NCI-H1694 treated with DMSO at 0.1 percent for 48 hours (cell line): ENCODE data around the gene ATG14.
A peak's percentile ranks its signal among the peaks of the same experiment; 100 is the strongest.
"Not testable (repeated sequence)": the region's sequence is repeated elsewhere in the genome, so short reads cannot be mapped to it uniquely, and the experiment has no call there.

ENCODE experiments used
- DNase-seq: peaks from one replicate; lab custom pipeline; 2025; lab: John Stamatoyannopoulos, UW

ATG14 gene

DNA sequence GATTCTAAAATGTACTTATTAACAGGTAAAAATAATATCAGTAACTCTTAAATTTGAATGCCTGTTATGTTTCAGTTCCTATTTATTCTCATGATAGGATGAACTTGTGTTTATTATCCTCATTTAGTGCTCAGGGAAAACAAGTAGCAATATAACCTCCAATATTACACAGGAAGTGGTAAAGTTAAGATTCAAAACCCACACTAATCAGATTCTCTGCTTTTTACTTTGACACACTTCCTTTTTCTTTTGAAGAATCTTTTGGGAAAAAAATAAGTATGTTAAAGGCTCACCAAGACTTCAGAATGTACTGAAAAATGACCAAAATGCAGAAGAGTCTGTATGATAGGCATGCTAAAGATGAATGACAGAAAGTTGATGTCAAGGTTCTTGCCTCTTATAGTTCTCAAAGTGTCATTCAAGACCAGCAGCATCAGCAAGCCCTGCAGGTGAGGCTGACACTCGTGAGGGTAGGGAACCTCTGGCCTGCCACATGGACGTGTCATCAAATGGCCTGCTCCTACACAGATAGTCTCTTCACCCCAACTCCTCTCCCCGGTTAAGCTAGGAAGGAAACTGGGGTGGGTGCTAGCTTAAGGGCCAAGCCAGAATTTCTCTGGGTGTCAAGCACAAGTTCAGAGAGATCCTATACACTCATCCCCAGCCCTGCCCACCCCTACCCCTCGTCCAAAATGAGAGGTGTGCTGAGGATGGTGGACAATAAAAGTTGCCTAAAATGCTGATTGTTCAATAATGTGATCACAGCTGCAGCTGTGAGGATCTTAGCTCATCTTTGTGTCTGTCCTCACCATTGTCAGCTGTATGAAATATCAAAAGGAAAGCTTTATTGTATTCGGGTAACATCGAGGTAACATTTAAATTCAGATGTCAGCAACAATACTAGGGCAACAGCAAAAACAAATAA is 22.5 kb upstream of the ATG14 start:
- no peak for DNase-seq

DNA sequence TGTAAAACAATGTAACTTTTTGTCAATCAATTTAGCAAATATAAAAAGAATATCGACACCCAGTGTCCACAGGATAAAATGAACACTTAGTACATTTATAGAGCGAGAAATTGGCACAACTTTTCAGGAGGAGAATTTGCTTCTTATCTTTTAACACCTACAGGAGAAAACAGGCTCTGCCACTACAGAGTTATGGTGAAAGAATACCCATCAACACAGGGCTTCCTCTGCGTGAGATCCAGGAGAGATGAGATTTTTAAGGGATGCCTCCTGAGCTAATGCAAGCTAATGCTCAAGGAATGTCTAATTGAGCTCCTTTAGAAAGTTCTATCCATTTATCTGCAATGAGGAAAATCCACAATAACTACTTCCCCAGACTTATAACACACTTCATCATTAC is 21.0 kb upstream of the ATG14 start:
- DNase-seq = no peak

DNA sequence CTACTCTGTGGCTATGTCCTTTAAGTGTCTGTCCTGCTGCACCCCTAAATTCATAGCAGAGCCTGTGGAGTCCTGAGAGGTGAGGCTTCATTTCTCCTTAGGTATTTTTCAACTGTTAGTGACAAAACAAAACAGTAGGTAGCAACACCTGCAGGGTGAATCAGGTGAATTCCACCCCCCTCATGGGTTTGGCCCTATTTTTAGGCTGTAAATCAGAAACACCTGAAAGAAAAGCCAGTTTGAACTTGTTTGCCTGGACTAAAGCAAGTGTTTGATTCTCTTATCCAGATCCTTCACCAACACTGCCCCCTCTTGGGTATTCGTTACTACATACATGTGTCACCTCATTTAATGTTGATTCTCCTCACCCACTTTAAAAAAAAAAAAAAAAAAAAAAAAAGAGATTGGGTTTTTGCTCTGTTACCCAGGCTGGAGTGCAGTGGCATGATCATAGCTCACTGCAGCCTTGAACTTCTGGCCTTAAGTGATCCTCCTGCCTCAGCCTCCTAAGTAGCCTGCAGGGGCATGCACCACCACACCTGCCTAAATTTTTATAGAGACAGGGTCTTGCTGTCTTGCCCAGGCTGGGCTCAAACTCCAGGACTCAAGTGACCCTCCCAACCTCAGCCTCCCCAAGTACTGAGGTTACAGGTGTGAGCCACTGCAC is 18.5 kb upstream of the ATG14 start:
- DNase-seq = peak; percentile 58

DNA sequence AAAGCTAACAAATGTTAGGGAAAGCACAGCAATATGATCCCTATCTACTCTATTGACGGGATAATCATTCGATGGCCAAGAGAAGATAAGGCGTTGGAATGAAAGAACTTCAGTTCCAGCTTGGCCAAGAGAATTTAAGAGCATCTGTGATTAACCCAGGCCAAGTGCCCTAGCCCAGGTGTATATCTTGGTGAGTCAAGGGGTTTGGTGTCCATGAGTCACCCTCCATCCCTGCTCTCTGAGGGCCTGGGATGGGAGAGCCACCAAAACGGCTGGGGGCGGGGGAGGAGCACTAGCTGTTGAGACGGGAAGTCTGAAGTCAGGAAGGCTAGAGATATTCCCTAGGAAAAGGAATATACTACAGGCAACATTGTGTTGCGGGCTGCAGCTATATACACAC is 15.8 kb upstream of the ATG14 start:
- DNase-seq = no peak

DNA sequence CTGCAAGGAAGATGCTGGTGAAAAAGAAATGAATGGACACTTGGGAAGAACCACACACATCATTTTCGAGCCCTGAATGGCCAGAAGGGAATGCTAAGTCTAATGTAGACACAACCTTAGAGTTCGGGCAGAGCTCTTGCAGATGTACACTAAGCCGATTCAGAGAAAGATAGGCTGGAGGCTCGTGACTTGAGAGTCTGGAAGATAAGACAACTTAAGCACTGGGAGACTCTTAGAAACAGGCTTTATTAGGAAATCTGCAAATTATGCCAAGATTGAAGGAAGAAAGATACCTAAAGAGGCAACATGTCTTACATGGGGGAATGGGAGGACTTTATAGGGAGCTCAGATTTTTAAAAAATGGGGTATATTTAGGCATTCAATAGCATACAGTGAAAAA is 15.3 kb upstream of the ATG14 start:
- no peak for DNase-seq

DNA sequence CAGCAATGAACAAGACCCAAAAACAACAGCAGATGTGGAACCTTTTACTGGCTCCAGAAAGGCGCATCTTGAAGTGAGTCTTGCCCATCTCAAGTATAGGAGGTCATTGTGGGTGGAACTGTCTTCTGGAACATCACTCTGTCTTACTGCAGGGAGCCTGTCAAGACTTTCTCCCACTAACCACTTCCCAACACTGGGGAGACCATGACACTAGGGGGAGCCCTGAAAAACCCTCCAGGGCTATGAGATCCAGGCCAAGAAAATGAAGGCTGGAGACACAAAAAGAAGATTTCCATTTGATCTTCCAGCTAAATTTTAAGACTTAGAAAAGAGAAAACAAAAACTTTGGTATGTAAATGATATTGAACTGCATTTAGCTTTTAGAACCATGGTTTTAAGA is 13.5 kb upstream of the ATG14 start:
- no peak for DNase-seq

DNA sequence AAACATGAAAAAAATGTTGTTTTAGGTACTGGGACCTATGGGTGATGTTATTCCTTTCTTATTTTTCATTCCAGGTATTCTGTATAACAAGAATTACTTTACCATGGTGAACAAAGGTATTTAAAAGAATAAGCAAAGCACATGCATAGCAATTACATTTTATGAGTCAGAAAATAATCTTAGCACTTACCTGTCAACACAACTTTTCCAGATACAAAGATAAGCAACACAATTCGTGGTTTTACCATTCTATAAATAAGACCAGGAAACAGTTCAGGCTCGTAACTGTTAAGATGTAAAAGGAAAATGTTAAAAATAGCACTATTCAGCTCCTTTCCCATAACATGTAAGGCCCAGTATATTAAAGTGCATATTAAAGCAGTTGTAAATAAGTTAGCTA is 12.3 kb upstream of the ATG14 start:
- no peak for DNase-seq

DNA sequence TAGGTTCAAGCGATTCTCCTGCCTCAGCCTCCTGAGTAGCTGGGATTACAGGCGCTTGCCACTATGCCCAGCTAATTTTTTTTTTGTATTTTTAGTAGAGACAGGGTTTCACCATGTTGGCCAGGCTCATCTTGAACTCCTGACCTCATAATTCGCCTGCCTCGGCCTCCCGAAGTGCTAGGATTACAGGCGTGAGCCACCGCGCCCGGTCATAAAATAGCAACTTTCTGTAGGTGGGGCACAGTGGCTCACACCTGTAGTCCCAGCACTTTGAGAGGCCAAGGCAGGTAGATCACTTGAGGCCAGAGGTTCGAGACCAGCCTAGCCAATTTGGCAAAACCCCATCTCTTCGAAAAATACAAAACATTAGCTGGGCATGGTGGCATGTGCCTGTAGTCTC is 10.7 kb upstream of the ATG14 start:
- DNase-seq = not testable (repeated sequence)

DNA sequence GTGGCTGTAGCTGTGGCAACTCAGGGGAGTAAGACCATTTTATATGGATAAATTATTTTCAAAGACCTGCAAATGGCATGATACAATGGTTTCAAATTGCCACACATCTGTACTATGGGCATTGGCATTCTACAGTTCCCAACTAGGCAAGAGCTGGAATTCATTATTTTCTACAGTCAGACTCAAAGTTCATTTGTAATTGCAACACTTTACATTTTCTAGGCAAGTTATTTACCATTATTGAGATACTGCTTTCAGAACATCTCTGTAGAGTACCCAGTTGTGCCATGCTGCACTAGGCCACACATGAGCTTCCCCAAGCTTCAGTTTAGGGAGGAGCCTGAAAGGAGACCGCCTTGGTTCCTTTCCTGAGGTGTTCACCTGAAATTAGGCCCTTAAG is 8.0 kb upstream of the ATG14 start:
- no peak for DNase-seq

DNA sequence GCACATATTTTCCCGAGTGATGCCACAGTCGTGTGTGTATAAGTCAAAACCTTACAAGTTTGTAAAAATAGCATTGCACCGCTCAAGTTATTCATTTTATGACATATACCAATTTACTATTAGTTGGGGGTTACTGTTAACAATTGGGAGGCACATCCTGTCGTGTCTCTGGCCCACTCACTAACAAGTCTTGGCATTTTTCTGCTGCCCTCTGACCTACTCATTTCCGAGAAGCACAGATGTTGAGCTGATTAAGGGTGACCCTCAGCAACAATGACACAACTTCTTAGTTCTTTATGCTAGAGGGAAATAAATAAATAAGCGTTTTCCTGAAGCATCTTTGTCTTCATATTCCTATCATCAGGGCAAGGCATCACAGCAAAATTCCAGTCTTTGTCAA is 6.8 kb upstream of the ATG14 start:
- DNase-seq = no peak

DNA sequence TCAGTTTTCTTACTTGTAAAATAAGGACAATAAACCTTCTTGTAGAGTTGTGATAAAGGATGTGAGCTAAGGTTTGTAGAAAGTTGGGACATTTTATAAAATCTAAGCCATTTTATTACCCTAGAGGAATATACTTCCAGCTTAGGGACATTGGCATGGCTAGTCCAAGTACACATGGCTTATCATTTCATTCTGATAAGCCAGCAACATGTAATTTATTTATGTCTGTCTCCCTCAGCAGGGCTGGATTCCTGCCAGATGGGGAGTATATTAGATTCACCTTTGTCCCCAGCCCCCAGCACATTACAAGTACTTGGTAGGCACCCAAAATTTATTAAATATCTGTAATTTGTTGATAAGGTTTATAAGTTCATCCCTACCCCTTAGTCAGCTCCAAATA is 6.3 kb upstream of the ATG14 start:
- no peak for DNase-seq

DNA sequence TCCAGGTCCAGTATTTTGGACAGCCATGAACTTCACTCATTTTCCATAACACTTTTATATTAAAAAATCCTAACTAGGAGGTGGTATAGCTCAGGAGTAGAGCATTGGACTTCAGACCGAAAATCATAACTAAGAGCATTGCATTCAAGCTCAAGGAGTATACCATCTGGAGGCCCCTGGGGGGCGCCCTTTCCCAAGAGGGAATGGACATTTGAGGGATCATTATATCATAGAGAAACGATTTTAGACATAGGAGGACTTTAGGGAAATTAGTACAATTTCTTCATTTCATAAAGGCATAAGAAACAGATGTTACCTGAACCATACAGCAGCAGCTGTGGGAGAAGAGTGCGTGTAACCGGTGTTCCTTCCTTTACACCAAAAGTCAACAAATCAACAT is 5.2 kb upstream of the ATG14 start:
- DNase-seq = peak; percentile 24

DNA sequence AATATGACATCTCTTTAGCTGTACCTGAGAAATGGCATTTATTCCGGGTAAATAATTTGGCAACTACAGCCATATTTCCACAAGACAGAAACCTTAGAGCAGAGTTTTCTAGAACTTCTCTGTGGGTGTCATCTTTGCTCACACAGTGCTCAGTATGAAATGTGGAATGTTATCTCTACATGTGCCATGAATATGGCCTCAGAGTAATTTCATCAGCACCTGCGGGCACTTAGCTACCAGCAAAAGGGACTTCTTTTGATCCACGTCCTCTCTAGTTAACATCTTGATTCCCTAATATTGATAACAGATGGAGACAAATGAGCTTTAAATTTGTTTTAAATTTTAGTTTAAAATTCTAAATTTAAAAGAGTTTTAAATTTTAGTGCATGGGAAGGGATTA is 2.9 kb upstream of the ATG14 start:
- DNase-seq = no peak

DNA sequence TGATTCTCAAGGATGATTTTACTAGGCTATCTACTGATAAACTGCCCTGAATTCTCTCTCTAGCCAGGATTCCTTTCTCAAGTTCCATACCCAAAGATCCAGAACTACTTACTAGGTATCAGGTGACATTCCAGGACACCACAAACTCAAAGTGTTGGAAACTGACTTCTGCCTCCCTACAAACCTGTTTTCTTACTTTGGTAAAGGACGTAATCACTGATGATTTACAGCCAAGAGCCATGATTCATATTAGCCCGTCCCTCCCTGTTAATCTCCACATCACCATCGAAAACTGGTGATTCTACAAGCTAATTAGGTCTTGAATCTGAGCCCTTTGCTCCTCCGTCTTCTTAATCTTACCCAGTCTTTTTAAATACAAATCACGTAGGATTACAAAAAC is 1.0 kb upstream of the ATG14 start:
- no peak for DNase-seq

DNA sequence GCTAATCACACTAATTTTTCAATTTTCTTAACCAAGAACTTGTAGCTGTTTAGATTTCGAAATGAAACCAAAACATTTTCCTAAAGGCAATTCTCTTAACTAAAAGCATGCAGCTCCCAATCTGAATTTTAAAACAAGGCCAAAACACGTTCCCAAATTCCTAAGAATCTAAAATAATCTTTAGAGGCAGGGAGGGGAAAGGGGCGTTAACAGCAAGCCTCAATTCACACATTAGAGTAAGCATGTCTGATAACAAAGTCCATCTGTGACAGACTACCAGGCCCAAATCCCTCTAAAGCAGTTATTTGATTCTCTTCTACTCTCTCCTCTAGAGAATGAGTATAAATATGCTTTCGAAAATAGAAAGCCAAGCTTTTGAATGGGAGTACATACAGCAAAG is 754 bp downstream of the ATG14 start:
- no peak for DNase-seq

DNA sequence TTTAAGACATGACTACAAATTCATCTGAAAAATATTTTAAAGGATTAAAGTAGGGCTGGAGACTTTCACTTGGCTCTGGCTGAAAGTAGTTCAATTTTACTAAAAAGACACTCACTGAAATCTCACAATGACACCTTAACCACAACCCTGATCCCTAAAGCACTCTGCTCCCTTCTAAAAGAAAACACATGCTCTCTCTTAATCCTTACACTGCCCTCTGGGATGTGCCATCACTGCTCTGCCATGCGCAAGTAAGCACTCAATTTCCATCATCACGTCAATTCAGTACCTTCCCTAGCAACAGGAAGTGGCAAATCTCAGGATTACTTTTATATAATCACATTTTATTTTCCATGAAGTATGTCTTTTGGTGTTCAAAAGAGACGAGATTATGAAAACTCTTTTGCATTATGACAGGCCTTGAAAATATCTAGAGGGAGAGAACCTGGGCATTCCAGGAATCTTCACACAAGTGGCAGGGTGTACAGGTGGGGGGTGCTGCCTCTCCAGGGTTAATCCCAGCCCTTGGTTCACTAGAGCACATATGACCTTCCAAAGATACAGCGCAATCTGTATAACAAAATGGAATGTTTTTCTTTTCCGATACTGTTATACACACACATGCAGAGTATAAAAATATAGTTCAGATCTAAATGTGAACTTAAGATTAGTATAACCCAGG is 7.3 kb downstream of the ATG14 start:
- DNase-seq = no peak

DNA sequence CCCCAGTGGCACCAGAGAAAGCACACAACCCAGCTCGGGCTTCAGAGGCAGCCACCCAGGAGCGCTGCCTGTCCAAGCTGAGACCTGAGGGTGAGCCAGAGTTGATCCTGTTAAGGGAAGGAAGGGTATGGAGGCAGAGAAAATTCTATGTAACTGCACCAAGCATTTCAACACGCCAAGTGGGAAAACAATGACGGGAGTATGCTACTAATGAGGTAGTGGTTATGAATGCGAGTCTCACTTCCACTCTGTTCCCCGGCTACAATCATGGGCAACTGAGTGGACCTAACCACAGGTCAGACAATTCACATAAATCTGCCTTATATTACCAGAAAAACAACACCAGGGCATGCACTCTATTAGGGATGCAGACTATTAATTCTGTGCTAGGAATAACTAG is 9.9 kb downstream of the ATG14 start:
- no peak for DNase-seq

DNA sequence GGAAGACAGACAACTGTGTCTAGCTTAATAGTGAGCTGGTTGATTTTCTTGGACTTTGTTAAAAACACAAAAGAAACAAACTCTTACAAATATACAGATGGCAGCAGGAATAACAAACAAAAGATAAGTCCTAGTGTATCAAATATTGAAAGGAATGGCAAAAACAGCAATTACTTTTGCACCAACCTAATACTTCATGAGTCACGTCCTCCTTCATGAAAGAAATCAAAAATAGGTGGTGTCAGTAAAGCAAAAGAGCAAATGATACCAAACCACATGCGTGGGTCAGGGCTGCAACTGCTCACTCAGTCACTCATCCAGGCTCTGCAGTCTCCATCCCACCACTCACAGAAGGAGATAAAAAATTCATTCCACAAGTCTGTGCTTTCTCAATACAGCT is 11.8 kb downstream of the ATG14 start:
- DNase-seq = no peak

DNA sequence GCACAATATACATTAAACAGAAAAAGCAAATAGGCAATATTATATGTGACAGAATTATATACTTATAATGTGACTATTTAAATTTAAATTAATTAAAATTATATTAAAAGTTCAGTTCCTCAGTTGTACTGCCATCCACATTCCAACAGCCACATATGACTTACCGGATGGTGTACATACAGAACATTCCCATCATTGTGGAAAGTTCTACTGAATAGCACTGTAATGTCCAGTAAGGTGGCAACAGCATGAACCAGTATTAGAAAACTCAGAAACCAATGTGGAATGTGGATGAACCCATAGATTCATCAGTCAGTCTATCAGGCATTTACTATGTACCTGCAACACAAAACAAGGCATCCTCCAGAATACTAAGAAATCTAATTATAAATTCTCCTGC is 12.4 kb downstream of the ATG14 start:
- no peak for DNase-seq

DNA sequence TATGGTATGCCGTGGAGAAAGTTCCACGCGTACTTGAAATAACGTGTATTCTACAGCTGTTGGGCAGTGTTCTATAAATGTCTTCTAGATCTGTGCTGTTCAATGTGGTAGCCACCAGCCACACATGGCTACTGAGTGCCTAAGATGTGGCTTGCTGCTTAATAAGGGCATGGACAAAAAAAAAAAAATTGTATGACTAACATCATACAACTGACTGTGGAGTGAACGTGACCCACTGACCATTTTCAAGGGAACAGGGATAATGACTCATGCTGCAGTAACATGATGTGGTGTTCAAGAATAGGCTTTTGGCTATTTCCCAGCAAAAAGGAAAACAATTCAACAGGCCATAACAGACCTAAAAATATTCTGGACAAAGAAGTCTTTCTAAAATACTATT is 13.0 kb downstream of the ATG14 start:
- DNase-seq = no peak

DNA sequence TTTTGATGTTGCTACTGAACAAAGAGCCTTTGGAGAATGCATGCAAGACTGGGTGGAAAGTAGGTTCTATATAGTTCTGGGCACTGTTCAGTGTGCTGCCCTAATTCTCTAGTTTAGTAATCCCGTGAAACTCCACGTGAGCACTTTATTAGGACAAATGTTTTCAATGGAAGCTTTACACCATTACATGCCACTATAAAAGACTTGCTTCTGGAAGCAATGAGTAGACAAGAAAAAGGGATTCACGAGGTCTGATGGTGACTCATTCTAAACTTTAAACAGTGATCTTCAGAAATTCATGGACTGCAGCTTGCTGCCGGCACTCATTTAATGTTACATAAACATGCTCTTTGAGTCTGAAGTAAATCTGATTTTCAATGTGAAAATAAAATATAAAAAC is 22.3 kb downstream of the ATG14 start:
- no peak for DNase-seq

DNA sequence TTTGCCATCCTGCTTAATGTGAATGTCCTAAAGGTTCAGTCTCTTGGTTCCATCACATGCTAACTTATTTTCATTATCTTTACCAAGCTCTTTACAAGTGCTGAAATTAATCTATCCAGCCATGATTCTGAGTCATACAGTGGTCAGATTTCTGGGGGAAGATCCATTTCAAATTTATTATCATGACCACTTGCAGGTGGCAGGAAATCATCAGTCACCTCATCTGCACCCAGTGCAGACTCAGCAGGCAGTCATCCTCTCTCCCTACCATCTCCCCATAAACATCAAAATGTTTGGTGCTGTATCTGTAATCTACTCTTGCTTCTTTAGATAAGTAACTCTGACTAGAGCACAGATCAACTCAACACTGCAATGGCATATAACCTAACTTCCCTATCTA is 23.5 kb downstream of the ATG14 start:
- DNase-seq = no peak

DNA sequence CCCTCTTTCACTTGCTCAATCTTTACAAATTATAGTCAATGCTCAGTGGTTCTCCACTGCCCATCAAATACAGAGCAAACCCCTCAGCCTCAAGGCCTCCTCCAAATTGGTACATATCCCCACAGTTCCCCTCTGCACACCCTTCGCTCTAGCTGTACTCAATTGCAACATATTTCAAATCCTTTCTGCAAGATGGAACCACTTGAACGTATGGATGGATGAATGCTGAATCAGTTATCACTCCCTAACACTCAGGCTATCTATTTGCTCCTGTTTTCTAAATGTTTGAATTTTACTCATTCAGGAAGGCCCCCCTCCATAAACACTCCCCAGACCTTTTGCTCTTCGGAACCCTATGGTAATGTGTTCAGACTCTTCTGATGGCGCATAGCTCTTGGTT is 24.5 kb downstream of the ATG14 start:
- no peak for DNase-seq
